DMS79 (cell line): ENCODE data around the gene OSM.
"Not testable (repeated sequence)": the region's sequence is repeated elsewhere in the genome, so short reads cannot be mapped to it uniquely, and the experiment has no call there.

ENCODE experiments used
- DNase-seq: peaks from one replicate; lab custom pipeline; 2025; lab: John Stamatoyannopoulos, UW

Gene OSM

DNA sequence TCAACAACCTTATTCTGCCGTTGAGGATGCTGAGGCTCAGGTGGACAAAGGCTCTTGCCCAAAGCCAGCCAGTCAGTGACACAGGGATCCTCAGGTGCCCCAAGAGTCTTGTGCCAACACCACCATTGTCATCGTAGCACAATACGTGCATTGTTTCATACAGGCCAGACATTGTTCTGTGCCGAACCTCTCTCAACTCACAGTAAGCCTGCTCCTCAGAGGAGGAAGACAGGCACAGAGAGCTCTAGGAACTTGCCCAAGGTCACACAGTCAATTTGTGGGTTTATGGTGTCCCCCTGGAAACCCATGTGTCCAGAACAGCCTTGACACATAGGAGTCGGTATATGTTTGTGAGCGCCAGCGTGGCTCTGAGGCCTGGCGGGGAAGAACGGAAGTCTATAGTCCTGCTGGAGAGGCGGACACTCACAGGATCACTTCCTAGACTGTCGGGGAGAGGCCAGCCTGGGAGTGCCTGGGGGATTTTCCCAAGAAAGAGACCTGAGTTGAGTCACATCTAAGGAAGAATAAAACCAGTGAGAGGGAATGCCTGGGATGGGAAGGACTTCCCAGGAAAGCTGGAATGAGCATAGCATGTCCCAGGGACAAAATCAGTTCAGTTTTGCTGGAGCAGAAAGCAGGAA is 40.3 kb downstream of the OSM start:
- no peak for DNase-seq

DNA sequence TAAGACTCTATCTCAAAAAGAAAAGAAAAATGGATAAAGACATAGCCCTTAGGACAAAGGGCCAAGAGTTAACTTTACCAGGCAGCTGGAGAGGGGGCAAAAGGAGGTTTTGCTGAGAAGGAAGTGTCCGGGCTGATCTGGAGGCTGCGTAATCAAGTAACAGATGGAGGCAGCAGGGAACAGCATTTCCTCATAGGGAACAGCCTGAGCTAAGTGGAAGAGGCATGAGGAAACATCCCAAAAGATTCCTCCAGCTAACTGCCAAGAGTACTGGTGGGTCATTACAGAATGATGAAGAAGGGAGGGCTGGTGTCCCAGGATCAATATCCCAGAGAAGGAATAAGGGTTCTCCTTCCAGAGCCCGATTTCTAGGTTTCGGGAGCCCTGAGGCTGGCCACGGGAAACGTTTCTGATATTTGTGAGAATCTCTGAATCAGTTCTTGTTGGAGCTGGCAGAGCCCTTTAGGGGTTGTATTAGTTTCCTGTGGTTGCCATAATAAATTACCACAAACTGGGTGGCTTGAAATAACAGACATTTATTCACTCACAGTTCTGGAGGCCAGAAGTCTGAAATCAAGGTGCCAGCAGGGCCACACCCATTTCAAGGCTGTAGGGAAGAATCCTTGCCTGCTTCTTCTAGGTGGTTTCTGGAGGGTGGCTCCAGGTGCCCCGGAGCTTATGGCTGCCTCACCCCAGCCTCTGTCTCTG is 41.3 kb downstream of the OSM start:
- no peak for DNase-seq

DNA sequence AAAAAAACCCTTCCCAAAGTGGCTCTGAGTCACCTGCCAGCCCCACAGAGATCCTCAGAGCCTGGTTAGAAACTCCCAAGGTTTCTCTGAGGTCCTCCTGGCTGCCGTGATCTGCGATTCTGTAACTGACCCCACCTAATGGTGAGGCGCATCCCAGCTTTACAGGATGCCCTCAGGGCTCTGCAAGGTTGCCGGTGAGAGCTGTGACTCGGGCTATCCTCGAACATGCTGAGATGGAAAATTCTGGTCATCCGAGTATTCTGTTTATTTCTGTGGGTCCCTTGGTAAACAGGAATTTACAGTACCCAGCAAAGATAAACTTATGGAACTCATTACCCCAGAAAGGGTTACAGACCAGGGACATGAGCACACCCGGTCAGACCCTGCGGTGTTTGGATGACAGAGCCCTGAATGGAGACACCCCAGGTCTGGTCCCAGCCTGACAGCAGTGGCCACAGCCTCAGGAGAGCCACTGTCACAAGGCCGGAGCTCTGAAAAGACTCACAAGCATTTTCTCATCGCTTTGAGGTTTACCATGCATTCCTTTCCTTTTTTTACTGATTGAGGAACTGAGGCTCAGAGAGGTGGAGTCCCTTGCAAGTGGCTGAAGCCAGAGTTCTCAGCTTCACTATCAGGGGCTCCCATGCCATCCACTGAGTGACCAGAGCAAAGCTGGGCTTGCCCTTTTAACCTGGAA is 42.3 kb downstream of the OSM start:
- no peak for DNase-seq

DNA sequence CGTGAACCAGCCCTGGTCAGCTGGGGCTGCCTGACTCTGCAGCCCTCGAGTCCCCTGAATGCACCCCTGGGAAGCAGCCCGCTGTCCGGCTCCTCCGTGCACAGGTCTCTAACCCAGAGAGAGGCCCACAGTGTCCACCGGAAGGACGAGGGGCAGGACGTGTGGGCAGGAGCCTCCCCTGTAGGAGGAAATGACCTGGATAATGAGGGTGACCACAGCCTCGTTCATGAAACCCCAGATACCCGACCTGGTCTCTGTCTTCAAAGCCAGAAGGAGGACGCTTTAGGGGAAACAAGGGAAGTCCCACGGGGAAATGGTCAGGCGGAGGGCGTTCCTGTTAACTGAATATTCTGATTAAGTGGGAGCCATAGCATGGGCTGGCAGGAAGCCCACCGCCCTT is 43.3 kb downstream of the OSM start:
- no peak for DNase-seq

DNA sequence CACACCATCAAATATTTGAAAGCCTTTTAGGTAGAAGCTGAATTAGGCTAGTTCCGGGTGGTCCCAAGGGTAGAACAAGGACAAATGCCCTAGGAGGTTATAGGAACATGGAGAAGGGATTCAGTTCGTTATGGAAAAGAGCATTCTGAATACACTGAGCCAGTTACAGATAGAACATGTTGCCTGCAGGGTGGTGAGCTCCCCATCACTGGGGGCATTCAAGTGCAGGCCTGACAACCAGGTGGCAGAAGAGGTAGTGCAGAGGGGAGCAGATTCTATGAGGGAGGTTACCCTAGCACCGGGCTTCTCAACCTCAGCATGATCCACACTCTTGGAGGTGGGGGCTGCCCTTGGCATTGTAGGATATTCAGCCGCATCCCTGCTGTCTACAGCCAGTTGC is 44.3 kb downstream of the OSM start:
- no peak for DNase-seq

DNA sequence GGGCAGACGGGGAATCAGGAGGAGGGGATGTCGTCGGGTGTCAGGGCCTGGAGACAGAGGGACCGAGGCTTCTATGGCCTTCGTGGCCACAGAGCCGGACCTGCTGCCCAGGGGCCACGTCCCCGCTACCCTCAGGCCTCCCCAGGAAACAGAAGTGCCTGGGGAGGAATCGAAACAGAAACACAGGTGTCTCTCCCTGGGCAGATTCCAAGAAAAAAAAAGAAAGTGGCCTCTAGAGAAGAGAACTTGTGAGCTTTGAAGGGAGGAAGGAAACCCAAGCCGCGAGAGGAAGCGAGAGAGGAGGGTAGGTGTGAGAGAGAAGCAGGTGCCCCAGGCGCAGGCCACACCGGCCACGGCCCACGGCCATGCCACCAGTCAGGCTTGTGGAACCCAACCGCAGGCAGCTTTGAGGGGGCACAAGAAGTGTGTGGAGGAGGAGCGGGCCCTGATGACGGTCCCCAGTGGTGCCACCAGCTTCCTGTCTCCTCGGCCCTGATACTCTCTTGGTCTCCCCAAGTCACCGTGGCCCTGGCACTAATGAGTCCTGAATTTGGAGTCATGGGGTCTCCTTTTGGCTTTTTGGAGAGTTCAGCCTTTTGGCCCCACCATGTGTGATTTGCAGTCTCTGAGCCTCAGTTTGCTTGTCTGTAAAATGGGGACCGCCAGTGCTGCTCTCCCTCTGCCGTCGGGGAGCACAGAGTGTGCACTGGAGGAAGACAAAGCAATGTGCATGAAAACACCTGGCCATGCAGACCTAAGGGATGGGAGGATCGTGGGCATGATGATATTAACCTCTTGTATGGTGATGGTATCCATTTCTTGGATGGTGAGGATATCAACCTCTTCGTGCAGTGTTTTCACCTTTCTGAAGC is 45.3 kb downstream of the OSM start:
- DNase-seq, result no peak

DNA sequence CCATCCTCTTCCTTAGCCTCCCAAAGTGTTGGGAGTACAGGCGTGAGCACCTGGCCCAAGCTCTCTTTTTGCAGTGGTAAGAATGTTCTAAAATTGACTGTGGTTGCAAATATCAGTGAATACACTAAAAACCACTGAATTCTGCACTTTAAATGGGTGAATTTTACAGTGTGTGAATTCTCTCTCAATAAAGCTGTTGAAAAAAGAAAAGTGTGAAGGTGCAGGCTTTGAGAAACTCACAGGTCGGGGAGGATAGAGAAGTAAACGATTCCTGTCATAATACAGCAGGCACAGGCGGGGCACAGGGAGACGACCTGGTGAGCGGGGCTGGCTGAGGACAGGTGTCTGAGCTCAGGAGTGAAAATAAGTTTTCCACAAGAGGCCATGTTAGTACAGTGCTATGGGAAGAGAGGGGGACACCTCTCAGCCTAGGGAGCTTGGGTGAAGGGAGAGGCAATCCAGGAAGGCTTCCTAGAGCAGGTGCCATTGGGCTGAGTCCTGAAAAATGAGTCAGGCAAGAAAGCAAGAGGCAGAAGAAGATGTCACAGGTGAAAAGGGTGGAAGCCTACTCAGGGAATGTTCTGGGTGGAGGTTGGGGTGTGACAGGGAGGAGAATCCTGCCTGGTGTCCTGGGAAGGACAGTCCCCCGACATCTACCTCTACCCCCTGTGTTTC is 46.2 kb downstream of the OSM start:
- DNase-seq, result no peak

DNA sequence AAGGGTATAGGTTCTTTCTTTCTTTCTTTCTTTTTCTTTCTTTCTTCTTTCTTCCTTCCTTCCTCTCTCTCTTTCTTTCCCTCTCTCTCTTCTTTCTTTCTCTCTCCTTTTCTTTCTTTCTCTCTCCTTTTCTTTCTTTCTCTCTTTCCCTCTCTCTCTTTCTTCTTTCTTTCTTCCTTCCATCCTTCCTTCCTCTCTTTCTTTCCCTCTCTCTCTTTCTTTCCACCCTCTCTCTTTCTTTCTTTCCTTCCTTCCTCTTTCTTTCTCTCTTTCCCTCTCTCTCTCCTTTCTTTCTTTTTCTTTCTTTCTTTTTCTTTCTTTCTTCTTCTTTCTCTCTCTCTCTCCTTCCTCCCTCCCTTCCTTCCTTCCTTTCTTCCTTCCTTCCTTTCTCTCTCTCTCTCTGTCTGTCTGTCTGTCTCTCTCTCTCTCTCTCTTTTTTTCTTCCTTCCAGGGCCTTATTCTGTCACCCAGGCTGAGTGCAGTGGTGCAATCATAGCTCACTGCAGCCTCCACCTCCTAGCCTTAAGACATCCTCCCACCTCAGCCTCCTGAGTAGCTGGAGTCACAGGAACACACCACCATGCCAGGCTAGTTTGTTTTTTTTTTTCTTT is 46.9 kb downstream of the OSM start:
- no peak for DNase-seq

DNA sequence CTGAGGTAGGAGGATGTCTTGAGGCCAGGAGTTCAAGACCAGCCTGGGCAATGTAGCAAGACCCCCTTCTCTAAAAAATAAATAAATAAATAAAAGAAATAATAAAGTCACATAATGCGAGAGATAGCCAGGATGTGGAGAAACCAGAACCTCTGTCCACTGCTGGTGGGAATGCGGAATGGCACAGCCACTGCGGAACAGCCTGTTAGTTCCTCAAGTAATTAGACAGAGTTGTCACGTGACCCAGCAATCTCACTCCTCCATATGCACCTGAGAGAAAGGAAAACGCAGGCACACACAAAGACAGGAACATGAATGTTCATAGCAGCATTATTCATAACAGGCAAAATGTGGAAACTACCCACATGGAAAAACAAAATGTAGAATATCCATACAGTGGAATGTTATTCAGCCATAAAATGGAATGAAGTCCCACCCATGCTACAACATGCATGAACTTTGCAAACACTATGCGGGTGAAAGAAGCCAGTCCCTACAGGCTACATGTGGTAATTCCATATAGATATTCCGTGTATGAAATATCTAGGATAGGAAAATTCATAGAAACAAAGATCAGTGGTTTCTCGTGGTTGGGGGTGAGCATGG is 47.5 kb downstream of the OSM start:
- no peak for DNase-seq

DNA sequence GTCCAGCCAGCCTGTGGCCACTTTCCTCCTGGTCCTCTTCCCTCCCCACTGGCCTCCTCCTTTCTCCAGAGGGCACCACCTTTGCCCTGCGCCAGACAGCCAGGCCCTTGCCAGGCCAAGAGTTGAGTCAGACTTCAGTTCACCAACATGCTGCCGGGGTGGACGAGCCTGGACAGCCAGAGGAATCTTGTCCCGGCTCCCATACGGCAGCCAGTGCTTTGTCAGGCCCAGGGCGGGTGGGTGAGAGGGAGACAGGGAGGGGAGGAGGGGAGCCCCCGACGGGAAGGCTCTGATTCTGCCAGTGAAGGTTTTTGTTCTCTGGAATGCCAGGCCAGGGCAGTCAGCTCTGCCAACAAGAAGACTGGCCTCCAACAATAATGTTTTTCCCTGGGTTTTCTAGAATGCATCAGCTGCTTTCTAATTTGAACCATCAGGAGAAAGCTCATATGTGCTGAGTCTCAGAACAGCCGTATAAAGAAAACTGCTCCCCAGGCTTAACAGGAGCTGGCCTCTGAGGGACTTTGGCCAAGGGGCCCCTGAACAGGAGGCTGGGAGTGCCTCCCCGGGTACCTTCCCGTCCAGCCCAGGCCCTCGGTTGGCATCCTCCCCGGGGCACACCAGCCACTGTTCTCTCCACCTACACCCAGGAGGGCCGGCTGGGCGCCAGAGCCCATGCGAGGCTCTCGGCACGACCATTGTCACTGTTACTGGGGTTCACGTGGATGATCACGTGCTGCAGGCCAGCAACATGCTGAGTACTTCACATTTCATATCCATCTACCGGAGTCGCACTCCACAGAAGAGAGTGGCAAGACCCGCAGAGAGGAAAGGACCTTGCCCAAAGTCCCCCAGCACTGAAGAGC is 48.7 kb downstream of the OSM start:
- DNase-seq, result no peak

DNA sequence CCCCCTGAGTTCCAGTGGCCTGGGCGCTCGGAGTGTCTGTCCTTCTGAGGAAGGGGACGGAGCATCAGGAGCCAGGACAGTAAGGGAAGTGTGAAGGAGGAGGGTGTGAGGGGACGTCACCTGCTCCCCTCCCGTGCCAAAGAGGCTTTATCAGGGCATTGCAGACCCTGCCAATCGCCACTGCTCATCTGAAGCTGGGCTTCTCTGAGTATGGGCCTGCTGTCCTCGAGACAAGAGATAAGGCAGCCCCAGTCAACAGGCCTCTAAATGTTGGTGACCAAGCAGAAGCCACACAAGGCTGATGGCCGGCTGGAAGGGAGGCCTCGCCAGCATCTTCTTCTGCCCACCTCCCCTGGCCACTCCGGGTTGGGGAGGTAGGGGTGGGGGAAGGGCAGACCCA is 49.9 kb downstream of the OSM start:
- no peak for DNase-seq

DNA sequence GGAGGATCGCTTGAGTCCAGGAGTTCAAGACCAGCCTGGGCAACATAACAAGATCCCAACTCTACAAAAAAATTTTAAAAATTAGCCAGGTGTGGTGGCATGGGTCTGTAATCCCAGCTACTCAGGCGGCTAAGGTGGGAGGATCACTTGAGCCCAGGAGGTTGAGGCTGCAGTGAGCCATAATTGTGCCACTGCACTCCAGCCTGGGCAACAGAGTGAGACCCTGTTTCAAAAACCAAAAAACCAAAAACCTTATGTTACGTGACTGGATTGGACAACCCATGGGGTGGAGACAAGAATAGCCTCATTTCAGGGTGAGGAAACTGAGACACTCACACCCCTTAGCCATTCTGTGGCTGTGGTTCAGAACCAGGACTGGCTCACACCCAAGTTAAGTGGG is 50.4 kb downstream of the OSM start:
- DNase-seq, result not testable (repeated sequence)

DNA sequence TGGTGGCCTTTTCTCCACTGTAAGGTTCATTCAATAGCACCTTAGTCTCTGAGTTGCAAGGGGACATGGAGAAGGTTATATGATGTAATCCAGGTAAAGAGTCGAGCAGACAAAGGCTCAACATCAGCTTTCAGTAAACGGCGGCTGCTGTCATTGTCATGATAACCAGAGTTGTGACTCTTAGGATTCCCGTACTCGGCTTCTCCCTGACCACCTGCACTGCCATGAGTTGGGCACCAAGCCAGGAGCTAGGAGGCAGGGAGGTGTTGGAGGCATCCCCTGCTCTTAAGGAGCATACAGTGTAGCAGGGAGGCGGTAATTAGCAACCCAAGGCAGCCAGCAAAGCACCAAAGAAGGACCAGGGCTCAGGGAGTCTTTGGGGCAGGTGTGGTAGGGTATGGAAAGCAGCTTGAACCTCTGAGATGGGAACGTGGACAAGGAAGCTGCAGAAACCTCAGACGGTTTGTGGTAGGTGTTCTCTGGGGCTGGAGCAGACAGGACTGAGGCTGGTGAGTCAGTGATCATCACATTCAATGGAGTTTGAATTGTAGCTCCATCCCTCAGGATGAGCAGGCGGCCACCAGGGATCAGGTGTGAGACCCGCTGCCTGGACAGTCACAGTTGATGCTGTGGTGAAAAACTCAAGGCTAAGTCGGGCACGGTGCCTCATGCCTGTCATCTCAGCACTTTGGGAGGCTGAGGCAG is 51.8 kb downstream of the OSM start:
- no peak for DNase-seq

DNA sequence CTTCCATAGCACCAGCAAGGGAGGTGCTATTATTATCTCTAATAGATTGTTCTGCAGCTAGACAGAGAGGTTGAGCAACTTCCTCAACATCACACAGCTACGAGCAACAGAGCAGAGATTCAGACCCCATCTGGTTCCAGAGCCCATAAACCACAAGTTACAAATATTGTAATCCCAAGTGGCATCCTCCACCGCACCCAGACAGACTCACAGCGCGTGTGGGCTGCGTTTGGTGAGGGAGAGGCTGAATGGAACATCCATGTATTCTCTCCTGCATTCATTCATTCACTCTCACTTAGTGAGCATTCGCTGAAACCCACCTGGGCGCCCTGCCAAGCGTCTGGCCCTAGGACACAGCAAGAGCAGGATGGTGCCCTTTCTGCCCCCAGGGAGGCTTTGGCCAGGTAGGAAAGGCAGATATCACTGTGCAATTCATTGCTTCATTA is 53.6 kb downstream of the OSM start:
- no peak for DNase-seq
